HEK293 (cell line): ENCODE measurements around the gene CELF1.

Experiments
- CTCF ChIA-PET: fragments of 350-600 bp; formaldehyde crosslinking; extraction: SDS; loops from one replicate; lab custom pipeline; 2021; ENCODE audit warnings: antibody characterized with exemption; lab: Yijun Ruan, JAX
- POLR2A ChIA-PET: fragments of 300-600 bp; formaldehyde crosslinking; extraction: SDS; loops from one replicate; lab custom pipeline; 2020; ENCODE audit warnings: antibody characterized with exemption, inconsistent platforms; lab: Yijun Ruan, JAX
- H3K27ac ChIP-seq: fragments of 200-500 bp; sonication (Bioruptor generic); 2 replicates; pipeline ENCODE4 v1.5.1; 2014; ENCODE audit warnings: low read depth, low read length, control low read depth, inconsistent platforms; ENCODE audit errors: extremely low read depth
- H3K36me3 ChIP-seq, 2 experiments: fragments of 200-500 bp in 1 of 2; sonication (Bioruptor generic) in 1 of 2; 1 replicate in 1 of 2; 2 replicates in 1 of 2; pipeline ENCODE4 v1.5.1; 2014 to 2017; ENCODE audit warnings: inconsistent platforms in 2 of 2, low read length in 2 of 2; ENCODE audit not compliant: control insufficient read depth in 2 of 2, insufficient read depth in 1 of 2
- H3K4me1 ChIP-seq: fragments of 200-500 bp; sonication (Bioruptor generic); 2 replicates; pipeline ENCODE4 v1.5.1; 2014; ENCODE audit warnings: mild to moderate bottlenecking, low read length, inconsistent platforms; ENCODE audit not compliant: control insufficient read depth, insufficient read depth
- H3K4me3 ChIP-seq: 2 replicates; pipeline ENCODE4 v1.5.1; 2011; ENCODE audit warnings: low read depth, mild to moderate bottlenecking, control low read depth, low read length, moderate library complexity
- H3K9me3 ChIP-seq: fragments of 200-500 bp; sonication (Bioruptor generic); 2 replicates; pipeline ENCODE4 v1.5.1; 2014; ENCODE audit warnings: low read depth, low read length, inconsistent platforms; ENCODE audit not compliant: control insufficient read depth, insufficient read depth
- EGR2 ChIP-seq: fragments of 450-650 bp; formaldehyde crosslinking; IDR thresholded peaks from 2 replicates; pipeline ENCODE4 v1.5.1; 2016; ENCODE audit warnings: low read depth, missing biosample characterization, missing genetic modification characterization
- OSR2 ChIP-seq: fragments of 450-650 bp; formaldehyde crosslinking; IDR thresholded peaks from 2 replicates; pipeline ENCODE4 v1.5.1; 2016; ENCODE audit warnings: missing biosample characterization, missing genetic modification characterization
- SCRT1 ChIP-seq: fragments of 450-650 bp; formaldehyde crosslinking; IDR thresholded peaks from 2 replicates; pipeline ENCODE4 v1.5.1; 2016; ENCODE audit warnings: missing biosample characterization, missing genetic modification characterization, borderline replicate concordance
- ZBTB8A ChIP-seq: fragments of 450-650 bp; formaldehyde crosslinking; IDR thresholded peaks from 2 replicates; pipeline ENCODE4 v1.5.1; 2016; ENCODE audit warnings: missing biosample characterization, missing genetic modification characterization
- ZEB2 ChIP-seq: fragments of 450-650 bp; formaldehyde crosslinking; IDR thresholded peaks from 2 replicates; pipeline ENCODE4 v1.5.1; 2016; ENCODE audit warnings: missing biosample characterization, missing genetic modification characterization
- ZIC2 ChIP-seq: fragments of 450-650 bp; formaldehyde crosslinking; IDR thresholded peaks from 2 replicates; pipeline ENCODE4 v1.5.1; 2016; ENCODE audit warnings: missing biosample characterization, missing genetic modification characterization
- ZNF221 ChIP-seq: fragments of 450-650 bp; formaldehyde crosslinking; IDR thresholded peaks from 2 replicates; pipeline ENCODE4 v1.5.1; 2017; ENCODE audit warnings: missing biosample characterization, missing genetic modification characterization, borderline replicate concordance
- ZNF23 ChIP-seq: fragments of 450-650 bp; formaldehyde crosslinking; IDR thresholded peaks from 2 replicates; pipeline ENCODE4 v1.5.1; 2016; ENCODE audit warnings: missing biosample characterization, missing genetic modification characterization, borderline replicate concordance
- ZNF248 ChIP-seq: fragments of 450-650 bp; formaldehyde crosslinking; IDR thresholded peaks from 2 replicates; pipeline ENCODE4 v1.5.1; 2017; ENCODE audit warnings: missing biosample characterization, missing genetic modification characterization
- ZNF341 ChIP-seq: fragments of 450-650 bp; formaldehyde crosslinking; IDR thresholded peaks from 2 replicates; pipeline ENCODE4; 2016; ENCODE audit warnings: low read depth, missing biosample characterization, missing genetic modification characterization
- ZNF366 ChIP-seq: fragments of 450-650 bp; formaldehyde crosslinking; conservative IDR thresholded peaks from 2 replicates; pipeline ENCODE4 v1.5.1; 2016; ENCODE audit warnings: missing biosample characterization, missing genetic modification characterization
- ZNF423 ChIP-seq: fragments of 450-650 bp; formaldehyde crosslinking; IDR thresholded peaks from 2 replicates; pipeline ENCODE4 v1.5.1; 2016; ENCODE audit warnings: missing biosample characterization, missing genetic modification characterization
- ZNF510 ChIP-seq: fragments of 450-650 bp; formaldehyde crosslinking; IDR thresholded peaks from 2 replicates; pipeline ENCODE4 v1.5.1; 2018; ENCODE audit warnings: mild to moderate bottlenecking, missing genetic modification characterization, missing biosample characterization; ENCODE audit not compliant: insufficient replicate concordance
- ZNF600 ChIP-seq: fragments of 450-650 bp; formaldehyde crosslinking; IDR thresholded peaks from 2 replicates; pipeline ENCODE4 v1.5.1; 2016; ENCODE audit warnings: missing biosample characterization, missing genetic modification characterization
- ZNF701 ChIP-seq: fragments of 450-650 bp; formaldehyde crosslinking; IDR thresholded peaks from 2 replicates; pipeline ENCODE4 v1.5.1; 2016; ENCODE audit warnings: missing biosample characterization, missing genetic modification characterization
- ZNF747 ChIP-seq: fragments of 450-650 bp; formaldehyde crosslinking; IDR thresholded peaks from 2 replicates; pipeline ENCODE4 v1.5.1; 2016; ENCODE audit warnings: missing biosample characterization, missing genetic modification characterization
- ZNF785 ChIP-seq: fragments of 450-650 bp; formaldehyde crosslinking; IDR thresholded peaks from 2 replicates; pipeline ENCODE4 v1.5.1; 2016; ENCODE audit warnings: missing biosample characterization, missing genetic modification characterization
- ZSCAN30 ChIP-seq: fragments of 450-650 bp; IDR thresholded peaks from 2 replicates; pipeline ENCODE4 v1.5.1; 2018; ENCODE audit warnings: missing biosample characterization, mild to moderate bottlenecking, missing genetic modification characterization, moderate library complexity
- TF ChIP-seq, protein P1 (sequence below): fragments of 450-650 bp; formaldehyde crosslinking; IDR thresholded peaks from 2 replicates; pipeline ENCODE4 v1.5.1; 2016; ENCODE audit warnings: missing biosample characterization, missing genetic modification characterization
- TF ChIP-seq, protein P2 (sequence below): fragments of 450-650 bp; formaldehyde crosslinking; IDR thresholded peaks from 2 replicates; pipeline ENCODE4; 2016; ENCODE audit warnings: missing biosample characterization, missing genetic modification characterization
- TF ChIP-seq, protein P3 (sequence below): fragments of 450-650 bp; IDR thresholded peaks from 2 replicates; pipeline ENCODE4 v1.5.1; 2018; ENCODE audit warnings: missing biosample characterization, missing genetic modification characterization
- TF ChIP-seq, protein P4 (sequence below): fragments of 450-650 bp; formaldehyde crosslinking; IDR thresholded peaks from 2 replicates; pipeline ENCODE4 v1.5.1; 2016; ENCODE audit warnings: missing biosample characterization, missing genetic modification characterization
- TF ChIP-seq, protein P5 (sequence below): fragments of 450-650 bp; formaldehyde crosslinking; IDR thresholded peaks from 2 replicates; pipeline ENCODE4 v1.5.1; 2017; ENCODE audit warnings: missing biosample characterization, missing genetic modification characterization

The CELF1 gene

DNA sequence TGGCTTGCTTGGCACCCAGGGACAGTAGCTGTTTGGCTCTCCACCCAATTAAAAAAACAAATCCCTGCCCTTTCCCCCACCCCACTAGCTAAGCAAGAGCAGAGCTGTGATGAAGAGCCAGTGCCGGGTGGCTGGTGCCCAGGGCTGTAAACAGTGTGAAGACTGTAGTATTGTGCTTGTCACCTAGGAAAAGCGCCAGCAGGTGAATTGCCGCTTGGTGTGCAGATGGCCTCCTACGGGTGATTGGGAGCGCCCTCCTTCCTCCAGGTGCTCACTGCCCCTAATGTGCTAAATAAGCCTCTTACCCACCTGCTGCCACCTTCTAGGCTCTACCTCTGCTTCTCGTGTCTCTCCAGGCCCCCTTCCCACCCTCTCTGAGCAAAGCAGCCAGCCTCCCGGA is 85.6 kb downstream of the CELF1 start:
- ChIA-PET CTCF (interaction anchor here (1.3 kb wide), 1 partner anchor 13 kb away, joined by 5 read pairs; no protein-coding TSS in a partner anchor), POLR2A (no interaction called here)
- H3K9me3 ChIP-seq: no peaks in the 10 kb centered on the region
- no peak overlapping the region for H3K27ac ChIP-seq
- TF ChIP-seq ZNF785 (tag by site-specific recombination) (no peak), ZNF248 (tag by site-specific recombination) (no peak), ZNF423 (tag by site-specific recombination) (no peak), ZNF747 (tag by site-specific recombination) (no peak), ZNF23 (tag by site-specific recombination) (no peak), ZNF510 (tag by site-specific recombination) (no peak), ZNF221 (tag by site-specific recombination) (no peak), ZNF701 (tag by site-specific recombination) (no peak), OSR2 (no peak), SCRT1 (tag by site-specific recombination) (no peak)
- TF ChIP-seq, protein P1, sequence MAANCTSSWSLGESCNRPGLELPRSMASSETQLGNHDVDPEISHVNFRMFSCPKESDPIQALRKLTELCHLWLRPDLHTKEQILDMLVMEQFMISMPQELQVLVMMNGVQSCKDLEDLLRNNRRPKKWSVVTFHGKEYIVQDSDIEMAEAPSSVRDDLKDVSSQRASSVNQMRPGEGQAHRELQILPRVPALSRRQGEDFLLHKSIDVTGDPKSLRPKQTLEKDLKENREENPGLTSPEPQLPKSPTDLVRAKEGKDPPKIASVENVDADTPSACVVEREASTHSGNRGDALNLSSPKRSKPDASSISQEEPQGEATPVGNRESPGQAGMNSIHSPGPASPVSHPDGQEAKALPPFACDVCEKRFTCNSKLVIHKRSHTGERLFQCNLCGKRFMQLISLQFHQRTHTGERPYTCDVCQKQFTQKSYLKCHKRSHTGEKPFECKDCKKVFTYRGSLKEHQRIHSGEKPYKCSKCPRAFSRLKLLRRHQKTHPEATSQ (tag by site-specific recombination): no peak
- TF ChIP-seq, protein P2, sequence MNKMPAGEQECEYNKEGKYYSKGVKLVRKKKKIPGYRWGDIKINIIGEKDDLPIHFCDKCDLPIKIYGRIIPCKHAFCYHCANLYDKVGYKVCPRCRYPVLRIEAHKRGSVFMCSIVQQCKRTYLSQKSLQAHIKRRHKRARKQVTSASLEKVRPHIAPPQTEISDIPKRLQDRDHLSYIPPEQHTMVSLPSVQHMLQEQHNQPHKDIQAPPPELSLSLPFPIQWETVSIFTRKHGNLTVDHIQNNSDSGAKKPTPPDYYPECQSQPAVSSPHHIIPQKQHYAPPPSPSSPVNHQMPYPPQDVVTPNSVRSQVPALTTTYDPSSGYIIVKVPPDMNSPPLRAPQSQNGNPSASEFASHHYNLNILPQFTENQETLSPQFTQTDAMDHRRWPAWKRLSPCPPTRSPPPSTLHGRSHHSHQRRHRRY (tag by site-specific recombination): no peak
- peaks cover 11% of the 10 kb centered on the region for H3K4me1 ChIP-seq
- peaks cover 4 to 76% of the 10 kb centered on the region in 2 experiments for H3K36me3 ChIP-seq
- H3K4me3 ChIP-seq: no peak overlapping the region

DNA sequence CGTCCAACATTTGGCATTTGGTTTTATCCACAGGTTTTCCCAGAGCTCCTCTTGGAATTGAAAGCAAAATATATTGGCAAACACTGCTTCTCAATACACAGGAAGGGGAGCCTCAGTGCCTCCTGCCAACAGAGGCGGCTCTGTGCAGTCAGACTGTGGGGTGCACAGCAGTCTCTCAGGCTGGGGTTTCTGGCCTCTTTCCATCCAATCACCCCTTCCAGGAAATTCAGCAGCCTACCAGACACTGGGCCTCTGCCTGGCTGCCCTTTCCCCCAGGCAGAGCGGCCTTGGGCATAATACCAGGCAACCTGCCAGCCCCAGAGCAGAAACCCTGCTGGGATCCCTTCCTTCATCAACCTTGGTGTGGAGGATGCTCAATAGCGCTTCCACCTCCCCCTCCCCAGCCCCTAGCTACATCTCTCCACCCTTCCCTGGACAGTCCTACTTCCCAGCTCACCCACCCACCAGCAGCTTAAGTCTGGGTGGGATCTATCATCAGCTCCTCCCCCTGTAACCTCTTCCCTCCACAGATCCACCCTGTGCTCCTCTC is 86.2 kb downstream of the CELF1 start:
- CTCF ChIA-PET: interaction anchor here (1.3 kb wide), 1 partner anchor 12 kb away, joined by 5 read pairs; no protein-coding TSS in a partner anchor
- Histone ChIP-seq H3K27ac (no peak overlapping the region), H3K4me1 (peaks cover 11% of the 10 kb centered on the region), H3K9me3 (no peaks in the 10 kb centered on the region), H3K36me3 (peaks cover under 1 to 74% of the 10 kb centered on the region in 2 experiments; a peak in 2 of 3 replicates), H3K4me3 (no peak overlapping the region)
- POLR2A ChIA-PET: no interaction called here
- TF ChIP-seq ZEB2 (tag by site-specific recombination): no peak
- TF ChIP-seq EGR2 (tag by site-specific recombination): peak; percentile 72
- TF ChIP-seq ZIC2 (tag by site-specific recombination): peak; percentile 70
- TF ChIP-seq ZBTB8A (tag by site-specific recombination): peak; percentile 53; the same call in 1 of the 2 replicates
- no peak for TF ChIP-seq ZSCAN30 (tag by site-specific recombination)
- TF ChIP-seq ZNF341 (tag by site-specific recombination): peak; percentile 32
- 0 out of 2 replicates have a peak, but pooled peaks have one; percentile 28 for TF ChIP-seq ZNF366 (tag by site-specific recombination)
- peak; percentile 64 for TF ChIP-seq ZNF600 (tag by site-specific recombination)
- TF ChIP-seq, protein P3, sequence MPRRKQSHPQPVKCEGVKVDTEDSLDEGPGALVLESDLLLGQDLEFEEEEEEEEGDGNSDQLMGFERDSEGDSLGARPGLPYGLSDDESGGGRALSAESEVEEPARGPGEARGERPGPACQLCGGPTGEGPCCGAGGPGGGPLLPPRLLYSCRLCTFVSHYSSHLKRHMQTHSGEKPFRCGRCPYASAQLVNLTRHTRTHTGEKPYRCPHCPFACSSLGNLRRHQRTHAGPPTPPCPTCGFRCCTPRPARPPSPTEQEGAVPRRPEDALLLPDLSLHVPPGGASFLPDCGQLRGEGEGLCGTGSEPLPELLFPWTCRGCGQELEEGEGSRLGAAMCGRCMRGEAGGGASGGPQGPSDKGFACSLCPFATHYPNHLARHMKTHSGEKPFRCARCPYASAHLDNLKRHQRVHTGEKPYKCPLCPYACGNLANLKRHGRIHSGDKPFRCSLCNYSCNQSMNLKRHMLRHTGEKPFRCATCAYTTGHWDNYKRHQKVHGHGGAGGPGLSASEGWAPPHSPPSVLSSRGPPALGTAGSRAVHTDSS (tag by site-specific recombination): no peak
- TF ChIP-seq, protein P4, sequence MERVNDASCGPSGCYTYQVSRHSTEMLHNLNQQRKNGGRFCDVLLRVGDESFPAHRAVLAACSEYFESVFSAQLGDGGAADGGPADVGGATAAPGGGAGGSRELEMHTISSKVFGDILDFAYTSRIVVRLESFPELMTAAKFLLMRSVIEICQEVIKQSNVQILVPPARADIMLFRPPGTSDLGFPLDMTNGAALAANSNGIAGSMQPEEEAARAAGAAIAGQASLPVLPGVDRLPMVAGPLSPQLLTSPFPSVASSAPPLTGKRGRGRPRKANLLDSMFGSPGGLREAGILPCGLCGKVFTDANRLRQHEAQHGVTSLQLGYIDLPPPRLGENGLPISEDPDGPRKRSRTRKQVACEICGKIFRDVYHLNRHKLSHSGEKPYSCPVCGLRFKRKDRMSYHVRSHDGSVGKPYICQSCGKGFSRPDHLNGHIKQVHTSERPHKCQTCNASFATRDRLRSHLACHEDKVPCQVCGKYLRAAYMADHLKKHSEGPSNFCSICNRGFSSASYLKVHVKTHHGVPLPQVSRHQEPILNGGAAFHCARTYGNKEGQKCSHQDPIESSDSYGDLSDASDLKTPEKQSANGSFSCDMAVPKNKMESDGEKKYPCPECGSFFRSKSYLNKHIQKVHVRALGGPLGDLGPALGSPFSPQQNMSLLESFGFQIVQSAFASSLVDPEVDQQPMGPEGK: 0 out of 2 replicates have a peak, but pooled peaks have one; percentile 26
- TF ChIP-seq, protein P5, sequence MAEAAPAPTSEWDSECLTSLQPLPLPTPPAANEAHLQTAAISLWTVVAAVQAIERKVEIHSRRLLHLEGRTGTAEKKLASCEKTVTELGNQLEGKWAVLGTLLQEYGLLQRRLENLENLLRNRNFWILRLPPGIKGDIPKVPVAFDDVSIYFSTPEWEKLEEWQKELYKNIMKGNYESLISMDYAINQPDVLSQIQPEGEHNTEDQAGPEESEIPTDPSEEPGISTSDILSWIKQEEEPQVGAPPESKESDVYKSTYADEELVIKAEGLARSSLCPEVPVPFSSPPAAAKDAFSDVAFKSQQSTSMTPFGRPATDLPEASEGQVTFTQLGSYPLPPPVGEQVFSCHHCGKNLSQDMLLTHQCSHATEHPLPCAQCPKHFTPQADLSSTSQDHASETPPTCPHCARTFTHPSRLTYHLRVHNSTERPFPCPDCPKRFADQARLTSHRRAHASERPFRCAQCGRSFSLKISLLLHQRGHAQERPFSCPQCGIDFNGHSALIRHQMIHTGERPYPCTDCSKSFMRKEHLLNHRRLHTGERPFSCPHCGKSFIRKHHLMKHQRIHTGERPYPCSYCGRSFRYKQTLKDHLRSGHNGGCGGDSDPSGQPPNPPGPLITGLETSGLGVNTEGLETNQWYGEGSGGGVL (tag by site-specific recombination): peak; percentile 87
